H9 (cell line): ENCODE results near the gene KRTAP5-6. TPM values are rescaled to one million over a fixed set of nuclear protein-coding genes. Genes with fewer than 3 reads are reported as not detected.

Source experiments
- DNase-seq: peaks from one replicate; pipeline ENCODE4 v3.0.0-alpha.2; 2017
- H2AFZ ChIP-seq: one replicate; pipeline ENCODE4 v1.6.1; 2013; ENCODE audit warnings: mild to moderate bottlenecking, low read length, control low read depth, moderate library complexity
- H2AK5ac ChIP-seq: 2 replicates; pipeline ENCODE4 v1.6.1; 2013; ENCODE audit warnings: low read length, control low read depth, mixed read lengths; ENCODE audit not compliant: insufficient read length
- H2BK120ac ChIP-seq: one replicate; pipeline ENCODE4 v1.6.1; 2013; ENCODE audit warnings: low read depth, mild to moderate bottlenecking, low read length, control low read depth, inconsistent platforms; ENCODE audit not compliant: poor library complexity, severe bottlenecking
- H2BK12ac ChIP-seq: 2 replicates; pipeline ENCODE4 v1.6.1; 2013; ENCODE audit warnings: low read length, control low read depth, mixed read lengths, low read depth; ENCODE audit not compliant: insufficient read length
- H2BK15ac ChIP-seq: 2 replicates; pipeline ENCODE4 v1.6.1; 2013; ENCODE audit warnings: low read depth, low read length, control low read depth
- H2BK20ac ChIP-seq: one replicate; pipeline ENCODE4 v1.6.1; 2013; ENCODE audit warnings: low read depth, mild to moderate bottlenecking, low read length, control low read depth, inconsistent platforms; ENCODE audit not compliant: poor library complexity, severe bottlenecking
- H2BK5ac ChIP-seq: 2 replicates; pipeline ENCODE4 v1.6.1; 2013; ENCODE audit warnings: low read length, control low read depth, mixed read lengths; ENCODE audit not compliant: insufficient read length
- H3K14ac ChIP-seq: 2 replicates; pipeline ENCODE4 v1.6.1; 2013; ENCODE audit warnings: low read length, control low read depth; ENCODE audit not compliant: insufficient read depth
- H3K18ac ChIP-seq: 2 replicates; pipeline ENCODE4 v1.6.1; 2013; ENCODE audit warnings: low read depth, mild to moderate bottlenecking, mixed read lengths, low read length, control low read depth; ENCODE audit not compliant: insufficient read length
- H3K23ac ChIP-seq: 2 replicates; pipeline ENCODE4 v1.6.1; 2013; ENCODE audit warnings: low read length, control low read depth, mixed read lengths, low read depth; ENCODE audit not compliant: insufficient read length
- H3K23me2 ChIP-seq: 2 replicates; pipeline ENCODE4 v1.6.1; 2013; ENCODE audit warnings: low read depth, mild to moderate bottlenecking, mixed read lengths, low read length, control low read depth; ENCODE audit not compliant: insufficient read length, poor library complexity, severe bottlenecking
- H3K27ac ChIP-seq: 2 replicates; pipeline ENCODE4 v1.5.1; 2013; ENCODE audit warnings: low read length, control low read depth, mixed read lengths, low read depth; ENCODE audit not compliant: insufficient read length
- H3K27me3 ChIP-seq: 2 replicates; pipeline ENCODE4 v1.6.1; 2013; ENCODE audit warnings: low read length, control low read depth, inconsistent platforms; ENCODE audit not compliant: insufficient read depth
- H3K4ac ChIP-seq: 2 replicates; pipeline ENCODE4 v1.6.1; 2013; ENCODE audit warnings: low read depth, mild to moderate bottlenecking, control low read depth, inconsistent platforms, low read length, moderate library complexity
- H3K4me1 ChIP-seq: 2 replicates; pipeline ENCODE4 v1.6.1; 2013; ENCODE audit warnings: low read length, control low read depth, inconsistent platforms; ENCODE audit not compliant: insufficient read depth
- H3K4me2 ChIP-seq: 2 replicates; pipeline ENCODE4 v1.6.1; 2013; ENCODE audit warnings: low read length, control low read depth, mixed read lengths; ENCODE audit not compliant: insufficient read length, insufficient read depth
- H3K56ac ChIP-seq: 2 replicates; pipeline ENCODE4 v1.6.1; 2013; ENCODE audit warnings: low read depth, mild to moderate bottlenecking, mixed read lengths, low read length, control low read depth; ENCODE audit not compliant: insufficient read length
- H3K79me1 ChIP-seq: 2 replicates; pipeline ENCODE4 v1.6.1; 2013; ENCODE audit warnings: low read depth, mild to moderate bottlenecking, moderate library complexity, low read length, control low read depth, inconsistent platforms; ENCODE audit not compliant: insufficient read depth, poor library complexity, severe bottlenecking
- H3K79me2 ChIP-seq: 2 replicates; pipeline ENCODE4 v1.6.1; 2013; ENCODE audit warnings: low read length, control low read depth, inconsistent platforms; ENCODE audit not compliant: insufficient read depth
- H3K9ac ChIP-seq: 2 replicates; pipeline ENCODE4 v1.6.1; 2013; ENCODE audit warnings: low read length, control low read depth, mixed read lengths; ENCODE audit not compliant: insufficient read length; ENCODE audit errors: extremely low read depth
- H3K9me3 ChIP-seq: one replicate; pipeline ENCODE4 v1.6.1; 2013; ENCODE audit warnings: low read depth, low read length, inconsistent platforms; ENCODE audit not compliant: control insufficient read depth
- H3T11ph ChIP-seq: one replicate; pipeline ENCODE4 v1.6.1; 2013; ENCODE audit warnings: mild to moderate bottlenecking, low read length, control low read depth, inconsistent platforms
- H4K20me1 ChIP-seq: one replicate; pipeline ENCODE4 v1.6.1; 2013; ENCODE audit not compliant: control insufficient read depth, insufficient read length, insufficient read depth
- H4K5ac ChIP-seq: 2 replicates; pipeline ENCODE4 v1.6.1; 2013; ENCODE audit warnings: low read depth, mild to moderate bottlenecking, mixed read lengths, low read length, control low read depth; ENCODE audit not compliant: insufficient read length
- H4K8ac ChIP-seq: replicated peaks from 2 replicates; pipeline ENCODE4 v1.6.1; 2013; ENCODE audit warnings: low read length, control low read depth, mixed read lengths, low read depth; ENCODE audit not compliant: insufficient read length
- H4K91ac ChIP-seq: 2 replicates; pipeline ENCODE4 v1.6.1; 2013; ENCODE audit warnings: low read depth, mild to moderate bottlenecking, moderate library complexity, mixed read lengths, low read length, control low read depth; ENCODE audit not compliant: insufficient read length
- H3K27ac Mint-ChIP-seq, 3 experiments: 2 replicates in 2 of 3; 3 replicates in 1 of 3; pipeline ENCODE4 v1.8.0; 2020 to 2021; ENCODE audit warnings: mixed read lengths in 3 of 3, mild to moderate bottlenecking in 1 of 3, moderate library complexity in 1 of 3
- H3K27me3 Mint-ChIP-seq: 2 replicates; pipeline ENCODE4 v1.8.0; 2021; ENCODE audit warnings: low read depth, mild to moderate bottlenecking, moderate library complexity, mixed read lengths
- H3K36me3 Mint-ChIP-seq, 3 experiments: 2 replicates in 2 of 3; 3 replicates in 1 of 3; pipeline ENCODE4 v1.8.0; 2020 to 2021; ENCODE audit warnings: low read depth in 3 of 3, mixed read lengths in 3 of 3; ENCODE audit not compliant: insufficient read depth in 1 of 3
- H3K4me1 Mint-ChIP-seq, 2 experiments: 2 replicates each; pipeline ENCODE4 v1.8.0; 2020; ENCODE audit warnings: mixed read lengths in 2 of 2
- H3K4me3 Mint-ChIP-seq, 2 experiments: 2 replicates in 1 of 2; 3 replicates in 1 of 2; pipeline ENCODE4 v1.8.0; 2020 to 2021; ENCODE audit warnings: mild to moderate bottlenecking in 2 of 2, mixed read lengths in 2 of 2, moderate library complexity in 1 of 2
- H3K9me3 Mint-ChIP-seq, 2 experiments: 2 replicates in 1 of 2; 3 replicates in 1 of 2; pipeline ENCODE4 v1.8.0; 2020; ENCODE audit warnings: mild to moderate bottlenecking in 2 of 2, mixed read lengths in 2 of 2, moderate library complexity in 1 of 2
- WGBS: extraction: QIAGEN DNeasy Blood & Tissue Kit; methylation state at CpG from one replicate; pipeline ENCODE4 v1.1.7; 2013; ENCODE audit warnings: missing lambda C conversion rate, low lambda C conversion rate, mixed read lengths; ENCODE audit not compliant: insufficient read length; ENCODE audit errors: extremely low coverage; 5-methylcytosine and 5-hydroxymethylcytosine counted together
- total RNA-seq: library from RNA; stranded (reverse); gene quantifications from 2 replicates; pipeline ENCODE4 v1.2.1, GENCODE V29; 2021
- TF ChIP-seq, protein P1 (sequence below): fragments of 200-600 bp; sonication (generic); conservative IDR thresholded peaks from 3 replicates; pipeline ENCODE4 v1.8.0; 2021; ENCODE audit warnings: antibody characterized with exemption, mild to moderate bottlenecking

The KRTAP5-6 gene
- total RNA-seq, 1 experiment from 2014 or later: not detected

DNA sequence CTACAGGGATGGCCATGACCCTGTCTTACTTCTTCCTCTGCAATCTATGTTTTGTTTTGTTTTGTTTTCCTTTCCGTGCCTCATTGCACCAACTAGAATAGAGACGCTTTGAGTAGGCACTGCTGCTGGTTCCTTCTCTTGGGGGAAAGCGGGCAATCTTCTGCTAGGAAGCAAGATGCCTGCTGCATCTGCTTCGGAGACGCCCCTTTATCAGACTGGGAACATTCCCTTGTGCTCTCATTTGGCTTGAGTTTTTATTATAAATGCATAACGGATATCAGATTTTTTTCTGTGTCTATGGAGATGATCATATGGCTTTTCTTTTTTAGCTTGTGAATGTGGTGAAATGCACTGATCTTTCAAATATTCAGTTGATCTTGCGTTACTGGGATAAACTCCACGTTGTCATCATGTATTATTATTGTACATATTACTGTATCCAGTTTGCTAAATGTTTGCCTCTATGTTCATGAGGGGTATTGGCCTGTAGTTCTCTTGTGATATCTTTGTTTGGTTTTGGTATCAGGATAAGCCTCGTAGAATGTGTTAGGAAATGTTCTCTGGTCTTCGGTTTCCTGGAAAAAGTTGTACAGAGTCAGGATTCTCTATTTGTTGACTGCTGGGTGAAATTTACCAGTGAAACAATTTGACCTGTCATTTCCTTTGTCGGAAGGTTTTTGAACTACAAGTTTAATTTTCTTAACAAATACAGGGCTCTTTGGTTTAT is 23.4 kb upstream of the KRTAP5-6 start:
- Mint-ChIP-seq H3K4me3 (no peak overlapping the region), H3K36me3 (no peaks in the 10 kb centered on the region), H3K27ac (no peak overlapping the region), H3K27me3 (peaks cover 69% of the 10 kb centered on the region), H3K9me3 (no peaks in the 10 kb centered on the region), H3K4me1 (peaks cover 0 to 3% of the 10 kb centered on the region in 2 experiments; a peak in 1 of 4 replicates)
- no peak for DNase-seq
- Histone ChIP-seq H4K5ac (no peak overlapping the region), H2AK5ac (no peak overlapping the region), H2BK12ac (no peak overlapping the region), H3K18ac (no peak overlapping the region), H2BK120ac (no peak overlapping the region), H3K23me2 (no peaks in the 10 kb centered on the region), H3K79me2 (no peaks in the 10 kb centered on the region), H3K27ac (no peak overlapping the region), H2BK15ac (no peak overlapping the region), H3K56ac (no peak overlapping the region), H3K4ac (no peak overlapping the region), H3K9ac (no peak overlapping the region), H3K9me3 (no peaks in the 10 kb centered on the region), H3T11ph (no peak overlapping the region), H2AFZ (no peak overlapping the region), H2BK20ac (no peak overlapping the region), H4K91ac (no peak overlapping the region), H3K4me2 (no peak overlapping the region), H3K27me3 (no peaks in the 10 kb centered on the region), H3K14ac (no peak overlapping the region), H3K23ac (no peak overlapping the region), H2BK5ac (no peak overlapping the region), H3K79me1 (no peaks in the 10 kb centered on the region), H3K4me1 (no peaks in the 10 kb centered on the region), H4K20me1 (no peaks in the 10 kb centered on the region), H4K8ac (no peak overlapping the region)
- TF ChIP-seq, protein P1, sequence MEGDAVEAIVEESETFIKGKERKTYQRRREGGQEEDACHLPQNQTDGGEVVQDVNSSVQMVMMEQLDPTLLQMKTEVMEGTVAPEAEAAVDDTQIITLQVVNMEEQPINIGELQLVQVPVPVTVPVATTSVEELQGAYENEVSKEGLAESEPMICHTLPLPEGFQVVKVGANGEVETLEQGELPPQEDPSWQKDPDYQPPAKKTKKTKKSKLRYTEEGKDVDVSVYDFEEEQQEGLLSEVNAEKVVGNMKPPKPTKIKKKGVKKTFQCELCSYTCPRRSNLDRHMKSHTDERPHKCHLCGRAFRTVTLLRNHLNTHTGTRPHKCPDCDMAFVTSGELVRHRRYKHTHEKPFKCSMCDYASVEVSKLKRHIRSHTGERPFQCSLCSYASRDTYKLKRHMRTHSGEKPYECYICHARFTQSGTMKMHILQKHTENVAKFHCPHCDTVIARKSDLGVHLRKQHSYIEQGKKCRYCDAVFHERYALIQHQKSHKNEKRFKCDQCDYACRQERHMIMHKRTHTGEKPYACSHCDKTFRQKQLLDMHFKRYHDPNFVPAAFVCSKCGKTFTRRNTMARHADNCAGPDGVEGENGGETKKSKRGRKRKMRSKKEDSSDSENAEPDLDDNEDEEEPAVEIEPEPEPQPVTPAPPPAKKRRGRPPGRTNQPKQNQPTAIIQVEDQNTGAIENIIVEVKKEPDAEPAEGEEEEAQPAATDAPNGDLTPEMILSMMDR: no peak
- no CpG with 5 or more reads among the region's 11 CpGs for WGBS
